HFFc6 (cell line): ENCODE results near the gene SCN9A. TPM values are rescaled to one million over a fixed set of nuclear protein-coding genes. Genes with fewer than 3 reads are reported as not detected.

Experiments used
- DNase-seq: peaks from one replicate; pipeline ENCODE4 v3.0.0-alpha.2; 2018
- H3K27ac Mint-ChIP-seq: 2 replicates; pipeline ENCODE4 v1.8.0; 2020; ENCODE audit warnings: mild to moderate bottlenecking, mixed read lengths
- H3K27me3 Mint-ChIP-seq: 2 replicates; pipeline ENCODE4 v1.8.0; 2021; ENCODE audit warnings: mild to moderate bottlenecking, moderate library complexity, mixed read lengths; ENCODE audit not compliant: insufficient read depth
- H3K36me3 Mint-ChIP-seq: 2 replicates; pipeline ENCODE4 v1.8.0; 2021; ENCODE audit warnings: low read depth, mixed read lengths
- H3K4me1 Mint-ChIP-seq: 2 replicates; pipeline ENCODE4 v1.8.0; 2020; ENCODE audit warnings: low read depth, mixed read lengths
- H3K4me3 Mint-ChIP-seq: 2 replicates; pipeline ENCODE4 v1.8.0; 2020; ENCODE audit warnings: mild to moderate bottlenecking, moderate library complexity, mixed read lengths
- H3K9me3 Mint-ChIP-seq: 2 replicates; pipeline ENCODE4 v1.8.0; 2020; ENCODE audit warnings: mild to moderate bottlenecking, mixed read lengths
- total RNA-seq, 6 experiments: library from RNA; stranded (reverse); fragmentation: NEBNext Ultra II Directional; extraction: Animal tissue kit (Norgen Biotek cat#: 25700); gene quantifications; 2 replicates in 1 of 6; 3 replicates in 5 of 6; pipeline ENCODE4 v1.2.3, GENCODE V29; 2021
- TF ChIP-seq, protein P1 (sequence below): fragments of 200-600 bp; sonication (generic); IDR thresholded peaks from 2 replicates; pipeline ENCODE4 v1.5.0; 2021; ENCODE audit warnings: antibody characterized with exemption, mild to moderate bottlenecking

SCN9A gene
- total RNA-seq, 6 experiments from 2014 or later, result 41.1 to 66.1 (median 55.8) TPM

DNA sequence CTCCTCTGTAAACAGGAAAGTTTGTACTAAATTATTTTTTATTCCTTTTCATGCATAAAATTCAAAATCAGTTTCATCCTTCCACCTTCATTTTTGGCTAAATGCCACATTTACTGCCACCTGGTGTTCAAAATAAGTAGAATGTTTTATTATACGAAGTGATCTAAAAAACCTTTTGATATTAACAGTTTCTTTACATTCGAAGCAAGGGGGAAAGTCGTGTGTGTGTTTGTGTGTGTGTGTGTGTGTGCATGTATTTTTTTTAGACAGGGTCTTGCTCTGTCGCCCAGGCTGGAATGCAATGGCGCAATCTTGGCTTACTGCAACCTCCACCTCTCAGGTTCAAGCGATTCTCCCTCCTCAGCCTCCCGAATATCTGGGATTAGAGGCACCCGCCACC, 9.0 kb upstream of the SCN9A start:
- Mint-ChIP-seq H3K27me3 (peaks cover 2% of the 10 kb centered on the region), H3K9me3 (no peaks in the 10 kb centered on the region), H3K27ac (no peak overlapping the region), H3K4me1 (peaks cover 16% of the 10 kb centered on the region), H3K36me3 (no peaks in the 10 kb centered on the region), H3K4me3 (peak overlapping the region; percentile 44; the same call in 1 of the 2 replicates)
- DNase-seq, result peak; percentile 45
- TF ChIP-seq, protein P1, sequence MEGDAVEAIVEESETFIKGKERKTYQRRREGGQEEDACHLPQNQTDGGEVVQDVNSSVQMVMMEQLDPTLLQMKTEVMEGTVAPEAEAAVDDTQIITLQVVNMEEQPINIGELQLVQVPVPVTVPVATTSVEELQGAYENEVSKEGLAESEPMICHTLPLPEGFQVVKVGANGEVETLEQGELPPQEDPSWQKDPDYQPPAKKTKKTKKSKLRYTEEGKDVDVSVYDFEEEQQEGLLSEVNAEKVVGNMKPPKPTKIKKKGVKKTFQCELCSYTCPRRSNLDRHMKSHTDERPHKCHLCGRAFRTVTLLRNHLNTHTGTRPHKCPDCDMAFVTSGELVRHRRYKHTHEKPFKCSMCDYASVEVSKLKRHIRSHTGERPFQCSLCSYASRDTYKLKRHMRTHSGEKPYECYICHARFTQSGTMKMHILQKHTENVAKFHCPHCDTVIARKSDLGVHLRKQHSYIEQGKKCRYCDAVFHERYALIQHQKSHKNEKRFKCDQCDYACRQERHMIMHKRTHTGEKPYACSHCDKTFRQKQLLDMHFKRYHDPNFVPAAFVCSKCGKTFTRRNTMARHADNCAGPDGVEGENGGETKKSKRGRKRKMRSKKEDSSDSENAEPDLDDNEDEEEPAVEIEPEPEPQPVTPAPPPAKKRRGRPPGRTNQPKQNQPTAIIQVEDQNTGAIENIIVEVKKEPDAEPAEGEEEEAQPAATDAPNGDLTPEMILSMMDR, result peak; percentile 88

DNA sequence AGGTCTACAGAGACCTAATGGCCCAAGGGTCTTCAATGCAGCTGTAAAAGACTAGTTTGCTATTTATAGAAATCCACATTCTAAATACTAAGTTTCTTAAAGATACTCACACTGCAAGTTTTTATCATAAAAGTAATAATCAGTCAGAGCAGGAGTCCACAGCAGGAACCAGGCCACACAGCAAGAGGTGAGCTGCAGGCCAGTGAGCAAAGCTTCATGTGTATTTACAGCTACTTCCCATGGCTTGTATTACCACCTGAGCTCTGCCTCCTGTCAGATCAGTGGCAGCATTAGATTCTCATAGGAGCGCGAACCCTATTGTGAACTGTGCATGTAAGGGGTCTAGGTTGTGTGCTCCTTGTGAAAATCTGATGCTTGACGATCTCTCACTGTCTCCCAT, 6.7 kb upstream of the SCN9A start:
- H3K27me3 Mint-ChIP-seq, result peaks cover 2% of the 10 kb centered on the region; the same call in 1 of the 2 replicates
- H3K4me1 Mint-ChIP-seq, result peaks cover 13% of the 10 kb centered on the region
- TF ChIP-seq, protein P1, result no peak
- no peak for DNase-seq
- H3K9me3 Mint-ChIP-seq, result no peaks in the 10 kb centered on the region
- H3K36me3 Mint-ChIP-seq, result no peaks in the 10 kb centered on the region
- no peak overlapping the region for H3K27ac Mint-ChIP-seq
- H3K4me3 Mint-ChIP-seq, result no peak overlapping the region

GRCh38 chr2:166380615-166381014, 4.9 kb upstream of the SCN9A start:
- Mint-ChIP-seq H3K4me1 (peaks cover 24% of the 10 kb centered on the region), H3K4me3 (no peak overlapping the region), H3K27ac (no peak overlapping the region), H3K9me3 (no peaks in the 10 kb centered on the region), H3K27me3 (peaks cover 2% of the 10 kb centered on the region; the same call in 1 of the 2 replicates), H3K36me3 (no peaks in the 10 kb centered on the region)
- no peak for DNase-seq
- TF ChIP-seq, protein P1, result no peak

GRCh38 chr2:166376873-166377272, 1.1 kb upstream of the SCN9A start:
- Mint-ChIP-seq H3K36me3 (peaks cover 8% of the 10 kb centered on the region), H3K4me1 (peaks cover 38% of the 10 kb centered on the region), H3K27ac (peak overlapping the region; percentile 89), H3K27me3 (no peaks in the 10 kb centered on the region; the same call in 1 of the 2 replicates), H3K4me3 (peak overlapping the region; percentile 93), H3K9me3 (no peaks in the 10 kb centered on the region)
- TF ChIP-seq, protein P1, result no peak
- DNase-seq, result no peak

- peak overlapping the region; percentile 93 for H3K4me3 Mint-ChIP-seq
- peaks cover 42% of the 10 kb centered on the region for H3K4me1 Mint-ChIP-seq
- no peak for DNase-seq
- H3K9me3 Mint-ChIP-seq, result no peaks in the 10 kb centered on the region
- H3K27ac Mint-ChIP-seq, result peak overlapping the region; percentile 89
- no peaks in the 10 kb centered on the region; the same call in 1 of the 2 replicates for H3K27me3 Mint-ChIP-seq
- TF ChIP-seq, protein P1, result no peak
- H3K36me3 Mint-ChIP-seq, result peaks cover 8% of the 10 kb centered on the region
These were observed 714 bp upstream of the SCN9A start for GRCh38 chr2:166376488-166376828.

- Mint-ChIP-seq H3K9me3 (no peaks in the 10 kb centered on the region), H3K36me3 (peaks cover 8% of the 10 kb centered on the region), H3K27me3 (no peaks in the 10 kb centered on the region; the same call in 1 of the 2 replicates), H3K4me3 (peak overlapping the region; percentile 93), H3K4me1 (peaks cover 52% of the 10 kb centered on the region), H3K27ac (peak overlapping the region; percentile 55)
- TF ChIP-seq, protein P1, result no peak; the same call in 1 of the 2 replicates
- DNase-seq, result peak; percentile 30
These were observed 479 bp downstream of the SCN9A start for GRCh38 chr2:166375195-166375735.
